Liver (tissue), 9 donors: ENCODE measurements around the gene BAHCC1. TPM values are rescaled to one million over a fixed set of nuclear protein-coding genes. Genes with fewer than 3 reads are reported as not detected.

Source experiments
- DNase-seq: peaks from one replicate; pipeline ENCODE4 v3.0.0-alpha.2; 2017; ENCODE audit warnings: low spot score
- H3K27ac ChIP-seq, 2 donors: one replicate each; pipeline ENCODE4 v1.7.0; 2013; ENCODE audit warnings: inconsistent platforms in 2 of 2, low read length in 2 of 2, control low read depth in 1 of 2, low read depth in 1 of 2, mild to moderate bottlenecking in 1 of 2
- H3K27me3 ChIP-seq, 4 donors: one replicate each; pipeline versions ENCODE4 v1.6.1 to v1.7.0; 2013; ENCODE audit warnings: low read length in 3 of 4, inconsistent platforms in 1 of 4, mild to moderate bottlenecking in 1 of 4, moderate library complexity in 1 of 4; ENCODE audit not compliant: control insufficient read depth in 4 of 4, insufficient read depth in 4 of 4
- H3K36me3 ChIP-seq, 4 donors: one replicate each; pipeline versions ENCODE4 v1.6.1 to v1.7.0; 2013; ENCODE audit warnings: low read length in 3 of 4, mild to moderate bottlenecking in 3 of 4, low read depth in 1 of 4, moderate library complexity in 1 of 4; ENCODE audit not compliant: control insufficient read depth in 4 of 4, insufficient read depth in 3 of 4
- H3K4me1 ChIP-seq, 4 donors: one replicate each; pipeline versions ENCODE4 v1.6.1 to v1.7.0; 2013; ENCODE audit warnings: low read length in 3 of 4, mild to moderate bottlenecking in 3 of 4, moderate library complexity in 1 of 4; ENCODE audit not compliant: control insufficient read depth in 4 of 4, insufficient read depth in 4 of 4
- H3K4me3 ChIP-seq, 3 donors: one replicate each; pipeline versions ENCODE4 v1.6.1 to v1.7.0; 2013; ENCODE audit warnings: low read length in 3 of 3, control low read depth in 1 of 3, low read depth in 1 of 3, mild to moderate bottlenecking in 1 of 3
- H3K9ac ChIP-seq, 2 donors: one replicate each; pipeline ENCODE4 v1.7.0; 2013; ENCODE audit warnings: low read length in 2 of 2, mild to moderate bottlenecking in 2 of 2, moderate library complexity in 2 of 2, control low read depth in 1 of 2, low read depth in 1 of 2
- H3K9me3 ChIP-seq, 4 donors: one replicate each; pipeline versions ENCODE4 v1.6.1 to v1.7.0; 2013; ENCODE audit warnings: low read length in 3 of 4; ENCODE audit not compliant: control insufficient read depth in 4 of 4
- ATF3 ChIP-seq: IDR thresholded peaks from 2 replicates; pipeline ENCODE4 v1.6.1; 2016; ENCODE audit warnings: antibody characterized with exemption
- EGR1 ChIP-seq, 2 donors: IDR thresholded peaks; 2 replicates each; pipeline ENCODE4 v1.6.1; 2016 to 2018; ENCODE audit warnings: antibody characterized with exemption in 2 of 2, low read depth in 2 of 2
- FOXA1 ChIP-seq: IDR thresholded peaks from 2 replicates; pipeline ENCODE4 v1.6.1; 2016; ENCODE audit warnings: antibody characterized with exemption
- FOXA2 ChIP-seq: IDR thresholded peaks from 2 replicates; pipeline ENCODE4 v1.6.1; 2016; ENCODE audit warnings: antibody characterized with exemption
- GABPA ChIP-seq, 2 donors: IDR thresholded peaks in 1 of 2; conservative IDR thresholded peaks in 1 of 2; 2 replicates each; pipeline ENCODE4 v1.6.1; 2016; ENCODE audit warnings: antibody characterized with exemption in 2 of 2, mild to moderate bottlenecking in 1 of 2, moderate library complexity in 1 of 2
- HNF4A ChIP-seq, 2 donors: conservative IDR thresholded peaks; 2 replicates each; pipeline ENCODE4 v1.6.1; 2016; ENCODE audit warnings: antibody characterized with exemption in 2 of 2, mild to moderate bottlenecking in 2 of 2
- HNF4G ChIP-seq: IDR thresholded peaks from 2 replicates; pipeline ENCODE4 v1.6.1; 2016; ENCODE audit warnings: antibody characterized with exemption
- JUND ChIP-seq, 2 donors: IDR thresholded peaks; 2 replicates each; pipeline ENCODE4 v1.6.1; 2016; ENCODE audit warnings: antibody characterized with exemption in 2 of 2
- NR2F2 ChIP-seq: IDR thresholded peaks from 2 replicates; pipeline ENCODE4 v1.6.1; 2016; ENCODE audit warnings: antibody characterized with exemption
- RAD21 ChIP-seq, 2 donors: IDR thresholded peaks; 2 replicates each; pipeline ENCODE4 v1.6.1; 2016; ENCODE audit warnings: antibody characterized with exemption in 2 of 2, mild to moderate bottlenecking in 2 of 2
- REST ChIP-seq: IDR thresholded peaks from 2 replicates; pipeline ENCODE4 v1.6.1; 2016; ENCODE audit warnings: antibody characterized with exemption, mild to moderate bottlenecking
- RXRA ChIP-seq, 2 donors: IDR thresholded peaks; 2 replicates each; pipeline ENCODE4 v1.6.1; 2017 to 2018; ENCODE audit warnings: antibody characterized with exemption in 2 of 2, mild to moderate bottlenecking in 1 of 2
- SP1 ChIP-seq: IDR thresholded peaks from 2 replicates; pipeline ENCODE4 v1.6.1; 2018; ENCODE audit warnings: antibody characterized with exemption, mild to moderate bottlenecking
- TAF1 ChIP-seq: conservative IDR thresholded peaks from 2 replicates; pipeline ENCODE4 v1.6.1; 2016; ENCODE audit warnings: antibody characterized with exemption, mild to moderate bottlenecking
- YY1 ChIP-seq: IDR thresholded peaks from 2 replicates; pipeline ENCODE4 v1.6.1; 2016; ENCODE audit warnings: antibody characterized with exemption, mild to moderate bottlenecking
- ZBTB33 ChIP-seq: IDR thresholded peaks from 2 replicates; pipeline ENCODE4 v1.6.1; 2016; ENCODE audit warnings: antibody characterized with exemption
- WGBS: extraction: QIAGEN DNeasy Blood & Tissue Kit; methylation state at CpG from one replicate; pipeline ENCODE4 v1.1.7; 2013; 5-methylcytosine and 5-hydroxymethylcytosine counted together
- polyA plus RNA-seq, 2 donors: library from polyadenylated mRNA; stranded (reverse) in 1 of 2; unstranded in 1 of 2; fragments of 200-250 nt in 1 of 2; fragments of >200 nt in 1 of 2; fragmentation: Nextera tagmentation in 1 of 2; extraction: Ambion mirVana in 1 of 2; gene quantifications; one replicate each; pipeline versions ENCODE4 v1.2.1 to v1.2.3, GENCODE V29; 2013 to 2015
- total RNA-seq, 2 donors: library from RNA; depleted of rRNA; stranded (reverse); fragments of >200 nt; gene quantifications; one replicate each; pipeline ENCODE4 v1.2.3, GENCODE V29; 2014
- TF ChIP-seq, protein P1 (sequence below): fragments of 150-350 bp; IDR thresholded peaks from 2 replicates; pipeline ENCODE4 v1.5.1; 2017; ENCODE audit warnings: improper control_type of control experiment, low read depth, low read length; ENCODE audit not compliant: missing input control
- TF ChIP-seq, protein P2 (sequence below): IDR thresholded peaks from 2 replicates; pipeline ENCODE4 v1.6.1; 2016; ENCODE audit warnings: antibody characterized with exemption
- donor health status: healthy.
- donor health status: healthy.
- donor health status: healthy.
- donor health status: healthy.
- donor health status: healthy.

Gene BAHCC1
- total and polyA plus RNA-seq, 4 donors, result 0.76 to 3.9 (median 2.5) TPM

DNA sequence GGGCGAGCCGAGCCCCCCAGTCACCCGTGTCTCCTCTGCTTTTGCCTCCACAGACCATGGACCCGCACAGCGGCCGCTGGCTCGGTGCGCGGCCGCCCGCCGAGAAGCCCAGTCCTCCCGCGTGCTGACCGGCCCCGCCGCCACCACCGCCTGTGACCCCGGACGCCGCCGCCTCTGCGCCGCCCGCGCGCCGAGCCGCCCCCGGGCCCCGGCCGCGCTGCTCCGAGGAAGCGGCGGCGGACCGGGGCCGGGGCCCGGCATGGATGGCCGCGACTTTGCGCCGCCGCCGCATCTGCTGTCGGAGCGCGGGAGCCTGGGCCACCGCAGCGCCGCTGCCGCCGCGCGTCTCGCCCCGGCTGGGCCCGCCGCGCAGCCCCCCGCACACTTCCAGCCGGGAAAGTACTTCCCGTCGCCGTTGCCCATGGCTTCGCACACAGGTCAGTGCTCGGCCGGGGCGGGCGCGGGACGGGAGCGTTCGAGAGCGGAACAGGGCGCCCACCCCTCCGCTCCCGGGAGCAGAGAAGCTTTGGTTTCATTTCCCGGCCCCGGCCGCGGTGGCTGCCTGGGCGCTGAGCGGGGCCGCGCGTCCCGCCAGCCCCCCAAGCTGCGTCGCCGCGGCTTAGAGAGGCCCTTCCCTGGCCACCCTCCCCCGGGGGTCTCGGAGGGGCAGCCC is 4.4 kb downstream of the BAHCC1 start:
- Histone ChIP-seq H3K9me3 (no peaks in the 10 kb centered on the region), H3K27me3 (no peaks in the 10 kb centered on the region), H3K4me1 (peaks cover 10 to 36% (median 22%) of the 10 kb centered on the region in 4 donors), H3K9ac (peak overlapping the region in 1 of 2 donors; percentile 27), H3K4me3 (peak overlapping the region; percentile 59 to 94 (median 65)), H3K27ac (peak overlapping the region; percentile 85 to 88), H3K36me3 (no peaks in the 10 kb centered on the region)
- DNase-seq, result no peak
- under 1% methylated on average over 95 of the region's 95 CpGs for WGBS
- TF ChIP-seq YY1, result no peak
- TF ChIP-seq SP1, result no peak
- TF ChIP-seq EGR1 (IDR thresholded peaks at IDR 0.05; ENCODE audit: low read depth in 2 of 2), result no peak
- no peak for TF ChIP-seq HNF4A (conservative IDR thresholded peaks at IDR 0.05)
- no peak for TF ChIP-seq GABPA (IDR thresholded peaks at IDR 0.05 in 1 of 2, conservative IDR thresholded peaks at IDR 0.05 in 1 of 2)
- TF ChIP-seq, protein P1, sequence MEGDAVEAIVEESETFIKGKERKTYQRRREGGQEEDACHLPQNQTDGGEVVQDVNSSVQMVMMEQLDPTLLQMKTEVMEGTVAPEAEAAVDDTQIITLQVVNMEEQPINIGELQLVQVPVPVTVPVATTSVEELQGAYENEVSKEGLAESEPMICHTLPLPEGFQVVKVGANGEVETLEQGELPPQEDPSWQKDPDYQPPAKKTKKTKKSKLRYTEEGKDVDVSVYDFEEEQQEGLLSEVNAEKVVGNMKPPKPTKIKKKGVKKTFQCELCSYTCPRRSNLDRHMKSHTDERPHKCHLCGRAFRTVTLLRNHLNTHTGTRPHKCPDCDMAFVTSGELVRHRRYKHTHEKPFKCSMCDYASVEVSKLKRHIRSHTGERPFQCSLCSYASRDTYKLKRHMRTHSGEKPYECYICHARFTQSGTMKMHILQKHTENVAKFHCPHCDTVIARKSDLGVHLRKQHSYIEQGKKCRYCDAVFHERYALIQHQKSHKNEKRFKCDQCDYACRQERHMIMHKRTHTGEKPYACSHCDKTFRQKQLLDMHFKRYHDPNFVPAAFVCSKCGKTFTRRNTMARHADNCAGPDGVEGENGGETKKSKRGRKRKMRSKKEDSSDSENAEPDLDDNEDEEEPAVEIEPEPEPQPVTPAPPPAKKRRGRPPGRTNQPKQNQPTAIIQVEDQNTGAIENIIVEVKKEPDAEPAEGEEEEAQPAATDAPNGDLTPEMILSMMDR, result no peak
- no peak for TF ChIP-seq JUND (IDR thresholded peaks at IDR 0.05)
- TF ChIP-seq, protein P2, sequence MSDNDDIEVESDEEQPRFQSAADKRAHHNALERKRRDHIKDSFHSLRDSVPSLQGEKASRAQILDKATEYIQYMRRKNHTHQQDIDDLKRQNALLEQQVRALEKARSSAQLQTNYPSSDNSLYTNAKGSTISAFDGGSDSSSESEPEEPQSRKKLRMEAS, result no peak
- TF ChIP-seq ATF3, result no peak
- TF ChIP-seq TAF1, result no peak
- TF ChIP-seq FOXA2, result no peak
- no peak for TF ChIP-seq REST
- no peak for TF ChIP-seq NR2F2
- no peak for TF ChIP-seq ZBTB33
- no peak for TF ChIP-seq RXRA (IDR thresholded peaks at IDR 0.05)
- no peak for TF ChIP-seq FOXA1
- TF ChIP-seq HNF4G, result no peak
- TF ChIP-seq RAD21 (IDR thresholded peaks at IDR 0.05), result no peak
